ENCODE measurements around the gene ACSL5.

GRCh38 chr10:112409755-112410154 is 35.8 kb downstream of the ACSL5 start:
- TF ChIP-seq EZH2 (IDR thresholded peaks at IDR 0.05; ENCODE audit: low read length), result no peak
- TF ChIP-seq, protein P1, sequence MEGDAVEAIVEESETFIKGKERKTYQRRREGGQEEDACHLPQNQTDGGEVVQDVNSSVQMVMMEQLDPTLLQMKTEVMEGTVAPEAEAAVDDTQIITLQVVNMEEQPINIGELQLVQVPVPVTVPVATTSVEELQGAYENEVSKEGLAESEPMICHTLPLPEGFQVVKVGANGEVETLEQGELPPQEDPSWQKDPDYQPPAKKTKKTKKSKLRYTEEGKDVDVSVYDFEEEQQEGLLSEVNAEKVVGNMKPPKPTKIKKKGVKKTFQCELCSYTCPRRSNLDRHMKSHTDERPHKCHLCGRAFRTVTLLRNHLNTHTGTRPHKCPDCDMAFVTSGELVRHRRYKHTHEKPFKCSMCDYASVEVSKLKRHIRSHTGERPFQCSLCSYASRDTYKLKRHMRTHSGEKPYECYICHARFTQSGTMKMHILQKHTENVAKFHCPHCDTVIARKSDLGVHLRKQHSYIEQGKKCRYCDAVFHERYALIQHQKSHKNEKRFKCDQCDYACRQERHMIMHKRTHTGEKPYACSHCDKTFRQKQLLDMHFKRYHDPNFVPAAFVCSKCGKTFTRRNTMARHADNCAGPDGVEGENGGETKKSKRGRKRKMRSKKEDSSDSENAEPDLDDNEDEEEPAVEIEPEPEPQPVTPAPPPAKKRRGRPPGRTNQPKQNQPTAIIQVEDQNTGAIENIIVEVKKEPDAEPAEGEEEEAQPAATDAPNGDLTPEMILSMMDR (optimal IDR thresholded peaks at IDR 0.05 in 1 of 3, IDR thresholded peaks at IDR 0.05 in 1 of 3, conservative IDR thresholded peaks at IDR 0.05 in 1 of 3; ENCODE audit: extremely low read depth in 1 of 3, insufficient read depth in 2 of 3, low read length in 3 of 3), result no peak

All from keratinocyte (primary cell).